Esophagus squamous epithelium (tissue), 4 donors: Measurements from ENCODE around the gene SKA2.

Experiments
- POLR2A ChIP-seq, 4 donors: fragments of 450-650 bp; IDR thresholded peaks; one replicate each; pipeline ENCODE4 v1.6.1; 2017; ENCODE audit warnings: antibody characterized with exemption in 4 of 4, mild to moderate bottlenecking in 4 of 4, moderate library complexity in 3 of 4
- TF ChIP-seq, protein P1 (sequence below), 6 experiments: fragments of 450-650 bp in 4 of 6; fragments of 200-600 bp in 2 of 6; sonication (generic) in 2 of 6; IDR thresholded peaks; one replicate each; pipeline ENCODE4 v1.5.1; 2016 to 2019; ENCODE audit warnings: antibody characterized with exemption in 6 of 6, mild to moderate bottlenecking in 4 of 6, moderate library complexity in 4 of 6

DNA sequence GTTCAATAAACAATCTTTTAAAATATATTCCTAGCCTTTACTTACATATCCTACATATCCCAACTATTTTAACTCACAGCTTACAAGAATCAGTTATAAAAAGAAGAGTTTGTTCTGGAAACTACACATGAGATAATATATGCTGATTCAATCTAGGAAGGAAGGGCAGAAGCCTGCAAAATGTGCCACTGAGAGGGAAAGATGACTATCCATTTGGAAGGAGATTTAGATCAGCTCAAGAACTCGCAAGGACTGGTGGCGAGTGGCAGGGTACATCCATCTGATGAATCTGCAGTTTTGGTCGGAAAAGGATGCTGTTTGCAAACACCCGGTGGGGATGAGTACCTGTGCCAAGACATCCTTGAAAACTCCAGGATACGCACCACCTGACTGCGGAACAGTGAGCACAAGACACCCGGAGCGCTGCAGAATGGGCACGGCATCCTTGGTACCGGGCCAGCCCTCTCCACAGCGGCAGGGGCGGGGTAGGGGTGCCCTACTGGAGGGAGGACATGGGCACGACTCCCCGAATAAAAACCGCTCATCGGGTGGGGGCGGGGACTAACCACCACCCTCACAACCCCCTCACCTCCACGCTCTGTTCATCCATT, 49.0 kb downstream of the SKA2 start:
- TF ChIP-seq, protein P1, sequence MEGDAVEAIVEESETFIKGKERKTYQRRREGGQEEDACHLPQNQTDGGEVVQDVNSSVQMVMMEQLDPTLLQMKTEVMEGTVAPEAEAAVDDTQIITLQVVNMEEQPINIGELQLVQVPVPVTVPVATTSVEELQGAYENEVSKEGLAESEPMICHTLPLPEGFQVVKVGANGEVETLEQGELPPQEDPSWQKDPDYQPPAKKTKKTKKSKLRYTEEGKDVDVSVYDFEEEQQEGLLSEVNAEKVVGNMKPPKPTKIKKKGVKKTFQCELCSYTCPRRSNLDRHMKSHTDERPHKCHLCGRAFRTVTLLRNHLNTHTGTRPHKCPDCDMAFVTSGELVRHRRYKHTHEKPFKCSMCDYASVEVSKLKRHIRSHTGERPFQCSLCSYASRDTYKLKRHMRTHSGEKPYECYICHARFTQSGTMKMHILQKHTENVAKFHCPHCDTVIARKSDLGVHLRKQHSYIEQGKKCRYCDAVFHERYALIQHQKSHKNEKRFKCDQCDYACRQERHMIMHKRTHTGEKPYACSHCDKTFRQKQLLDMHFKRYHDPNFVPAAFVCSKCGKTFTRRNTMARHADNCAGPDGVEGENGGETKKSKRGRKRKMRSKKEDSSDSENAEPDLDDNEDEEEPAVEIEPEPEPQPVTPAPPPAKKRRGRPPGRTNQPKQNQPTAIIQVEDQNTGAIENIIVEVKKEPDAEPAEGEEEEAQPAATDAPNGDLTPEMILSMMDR (IDR thresholded peaks at IDR 0.05) = no peak
- TF ChIP-seq POLR2A (IDR thresholded peaks at IDR 0.05) = no peak
